A549 (cell line): ENCODE measurements around the gene RPL29. TPM values are rescaled to one million over a fixed set of nuclear protein-coding genes. Genes with fewer than 3 reads are reported as not detected.

Experiments
- ATAC-seq, 2 experiments: fragments of 200-7000 bp in 1 of 2; fragments of >200 bp in 1 of 2; cut with Nextera tagmentation in 1 of 2; cut with Tn5 transposase in 1 of 2; 3 replicates each; pipeline versions ENCODE4 v1.8.0 to v1.9.1; 2018 to 2020; ENCODE audit warnings: mild to moderate bottlenecking in 1 of 2, moderate library complexity in 1 of 2
- CTCF ChIA-PET: fragments of 300-600 bp; sonication (Branson Sonifier 250); formaldehyde crosslinking; extraction: SDS; loops from one replicate; lab custom pipeline; 2021; ENCODE audit warnings: antibody characterized with exemption, inconsistent platforms; lab: Yijun Ruan, JAX
- POLR2A ChIA-PET: fragments of 350-600 bp; formaldehyde crosslinking; extraction: SDS; loops from one replicate; lab custom pipeline; 2021; ENCODE audit warnings: antibody characterized with exemption, inconsistent platforms; lab: Yijun Ruan, JAX
- DNase-seq, 2 experiments: peaks; one replicate each; pipeline versions ENCODE4 v3.0.0 to v3.0.0-alpha.2; 2011 to 2016; ENCODE audit warnings: low read depth in 1 of 2, low spot score in 1 of 2
- FAIRE-seq: peaks from 2 replicates; lab custom pipeline; 2011; peaks lifted over from hg19 to GRCh38; lab: Jason Lieb, UNC
- H3K27ac ChIP-seq, 2 experiments: fragments of >200 bp; sonication (Bioruptor Twin); formaldehyde crosslinking; 3 replicates each; pipeline ENCODE4 v1.5.1; 2016 to 2017
- H3K4me1 ChIP-seq: fragments of >200 bp; sonication (Bioruptor Twin); formaldehyde crosslinking; 3 replicates; pipeline ENCODE4 v1.6.1; 2016
- H3K4me2 ChIP-seq: fragments of >200 bp; sonication (Bioruptor Twin); formaldehyde crosslinking; 3 replicates; pipeline ENCODE4 v1.6.1; 2016
- H3K4me3 ChIP-seq: fragments of >200 bp; sonication (Bioruptor Twin); formaldehyde crosslinking; 3 replicates; pipeline ENCODE4 v1.5.1; 2016
- H3K9me3 ChIP-seq: fragments of >200 bp; sonication (Bioruptor Twin); formaldehyde crosslinking; 3 replicates; pipeline ENCODE4 v1.6.1; 2016
- CBX8 ChIP-seq: fragments of 200-600 bp; sonication (generic); IDR thresholded peaks from 2 replicates; pipeline ENCODE4 v1.6.1; 2016
- EHF ChIP-seq: fragments of 250-450 bp; sonication (Bioruptor Pico); IDR thresholded peaks from 2 replicates; pipeline ENCODE4 v1.5.0; 2020; ENCODE audit warnings: mild to moderate bottlenecking
- FOSB ChIP-seq: fragments of 250-450 bp; sonication (Bioruptor Pico); IDR thresholded peaks from 2 replicates; pipeline ENCODE4 v1.5.0; 2020; ENCODE audit warnings: mild to moderate bottlenecking, moderate library complexity
- FOXS1 ChIP-seq: fragments of 250-450 bp; sonication (Bioruptor Pico); IDR thresholded peaks from 2 replicates; pipeline ENCODE4 v1.5.0; 2020; ENCODE audit warnings: mild to moderate bottlenecking, moderate library complexity
- HEYL ChIP-seq: fragments of 250-450 bp; sonication (Bioruptor Pico); IDR thresholded peaks from 2 replicates; pipeline ENCODE4 v1.8.0; 2021; ENCODE audit warnings: mild to moderate bottlenecking, moderate library complexity
- HOXA7 ChIP-seq: fragments of 250-450 bp; sonication (Bioruptor Pico); IDR thresholded peaks from 2 replicates; pipeline ENCODE4 v1.5.0; 2020; ENCODE audit warnings: mild to moderate bottlenecking, moderate library complexity
- HOXB13 ChIP-seq: fragments of 250-450 bp; sonication (Bioruptor Pico); IDR thresholded peaks from 2 replicates; pipeline ENCODE4 v1.5.0; 2020; ENCODE audit warnings: low read depth, mild to moderate bottlenecking, moderate library complexity
- KDM5A ChIP-seq: fragments of 200-600 bp; sonication (generic); IDR thresholded peaks from 2 replicates; pipeline ENCODE4 v1.6.1; 2016; ENCODE audit warnings: antibody characterized with exemption, mild to moderate bottlenecking
- MYC ChIP-seq: IDR thresholded peaks from 2 replicates; pipeline ENCODE4 v1.6.1; 2012; ENCODE audit warnings: mild to moderate bottlenecking, inconsistent platforms, low read length, improper control_type of control experiment, borderline replicate concordance
- NPAS2 ChIP-seq: fragments of 250-450 bp; sonication (Bioruptor Pico); IDR thresholded peaks from 2 replicates; pipeline ENCODE4 v1.8.0; 2022; ENCODE audit warnings: mild to moderate bottlenecking, moderate library complexity, borderline replicate concordance
- SMC3 ChIP-seq: fragments of >200 bp; sonication (Bioruptor Twin); formaldehyde crosslinking; IDR thresholded peaks from 3 replicates; pipeline ENCODE4 v1.6.1; 2018; ENCODE audit warnings: inconsistent platforms
- ZFP36 ChIP-seq: fragments of 450-650 bp; IDR thresholded peaks from 2 replicates; pipeline ENCODE4 v1.6.1; 2014; ENCODE audit warnings: borderline replicate concordance; ENCODE audit not compliant: partially characterized antibody
- ZNF302 ChIP-seq: fragments of 250-450 bp; sonication (Bioruptor Pico); IDR thresholded peaks from 2 replicates; pipeline ENCODE4 v1.9.0; 2021; ENCODE audit warnings: inconsistent platforms, mild to moderate bottlenecking, moderate library complexity
- WGBS: methylation state at CpG from one replicate; pipeline ENCODE4 v1.1.6; 2017; ENCODE audit errors: missing lambda C conversion rate; 5-methylcytosine and 5-hydroxymethylcytosine counted together
- polyA plus RNA-seq, 4 experiments: library from polyadenylated mRNA; depleted of rRNA in 3 of 4; stranded (reverse); fragments of >200 nt; fragmentation: RNase III in 1 of 4; extraction: RNeasy Plus Mini Kit Qiagen cat#74134 plus additional on column Dnase treatment in 1 of 4; gene quantifications; 2 replicates in 3 of 4; 3 replicates in 1 of 4; pipeline ENCODE4 v1.2.3, GENCODE V29; 2011 to 2017
- TF ChIP-seq, protein P1 (sequence below): fragments of >200 bp; sonication (Bioruptor Twin); formaldehyde crosslinking; IDR thresholded peaks from 3 replicates; pipeline ENCODE4 v1.6.1; 2016
- TF ChIP-seq, protein P2 (sequence below): fragments of 150-350 bp; IDR thresholded peaks from 2 replicates; pipeline ENCODE4 v1.6.1; 2014; ENCODE audit warnings: low read depth, mild to moderate bottlenecking, low read length
- TF ChIP-seq, protein P3 (sequence below): IDR thresholded peaks from 2 replicates; pipeline ENCODE4 v1.6.1; 2012
- TF ChIP-seq, protein P4 (sequence below): IDR thresholded peaks from 2 replicates; pipeline ENCODE4 v1.6.1; 2012; ENCODE audit warnings: low read depth, borderline replicate concordance
- TF ChIP-seq, protein P5 (sequence below): fragments of 200-600 bp; sonication (generic); IDR thresholded peaks from 2 replicates; pipeline ENCODE4 v1.6.1; 2016; ENCODE audit warnings: antibody characterized with exemption, mild to moderate bottlenecking, moderate library complexity
- TF ChIP-seq, protein P6 (sequence below): fragments of 250-450 bp; sonication (Bioruptor Pico); IDR thresholded peaks from 2 replicates; pipeline ENCODE4 v1.5.0; 2021; ENCODE audit warnings: mild to moderate bottlenecking, moderate library complexity, borderline replicate concordance

Gene RPL29
- polyA plus RNA-seq, 2 of the 4 experiments (the other 2 are of a cell fraction) = 808 to 1,152 TPM

DNA sequence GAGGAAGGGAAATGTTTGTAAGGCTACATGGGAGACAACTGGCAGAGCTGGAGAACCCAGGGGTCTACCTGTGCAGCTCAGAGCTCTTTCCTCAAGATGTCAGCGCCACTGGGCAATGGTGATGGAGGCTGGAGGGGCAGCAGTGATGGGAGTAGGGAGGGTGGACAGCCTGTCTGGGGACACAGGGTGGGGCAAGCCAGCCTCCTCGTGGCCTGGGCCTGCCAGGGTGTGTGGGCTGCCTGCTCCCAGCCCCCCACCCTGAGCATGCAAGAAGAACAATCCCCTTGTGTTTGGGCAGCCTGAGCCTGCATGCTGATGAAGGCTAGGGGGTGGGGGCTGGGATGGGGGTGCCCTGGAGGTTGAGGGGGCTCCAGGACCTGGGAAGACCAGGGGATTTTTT, 29.7 kb downstream of the RPL29 start:
- no peak for FAIRE-seq
- H3K4me3 ChIP-seq = no peak overlapping the region
- ChIA-PET POLR2A (no interaction called here), CTCF (interaction anchor here (1.3 to 5.0 kb wide), 5 partner anchors 11 to 24 kb away, joined by 3 to 37 read pairs (median 6); partner anchors contain the start of genes PARP3 and RRP9)
- no peak overlapping the region; a peak in 1 of 6 replicates for H3K27ac ChIP-seq
- H3K9me3 ChIP-seq = no peaks in the 10 kb centered on the region
- H3K4me1 ChIP-seq = peaks cover 13% of the 10 kb centered on the region
- no peak for ATAC-seq
- TF ChIP-seq HOXB13 (CRISPR knock-in tag) (no peak), CBX8 (no peak), FOXS1 (no peak), HOXA7 (CRISPR knock-in tag) (no peak), ZFP36 (no peak), KDM5A (no peak), NPAS2 (no peak), SMC3 (no peak), ZNF302 (no peak), FOSB (CRISPR knock-in tag) (no peak), HEYL (CRISPR knock-in tag) (no peak)
- TF ChIP-seq, protein P1, sequence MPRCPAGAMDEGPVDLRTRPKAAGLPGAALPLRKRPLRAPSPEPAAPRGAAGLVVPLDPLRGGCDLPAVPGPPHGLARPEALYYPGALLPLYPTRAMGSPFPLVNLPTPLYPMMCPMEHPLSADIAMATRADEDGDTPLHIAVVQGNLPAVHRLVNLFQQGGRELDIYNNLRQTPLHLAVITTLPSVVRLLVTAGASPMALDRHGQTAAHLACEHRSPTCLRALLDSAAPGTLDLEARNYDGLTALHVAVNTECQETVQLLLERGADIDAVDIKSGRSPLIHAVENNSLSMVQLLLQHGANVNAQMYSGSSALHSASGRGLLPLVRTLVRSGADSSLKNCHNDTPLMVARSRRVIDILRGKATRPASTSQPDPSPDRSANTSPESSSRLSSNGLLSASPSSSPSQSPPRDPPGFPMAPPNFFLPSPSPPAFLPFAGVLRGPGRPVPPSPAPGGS = no peak
- TF ChIP-seq, protein P2, sequence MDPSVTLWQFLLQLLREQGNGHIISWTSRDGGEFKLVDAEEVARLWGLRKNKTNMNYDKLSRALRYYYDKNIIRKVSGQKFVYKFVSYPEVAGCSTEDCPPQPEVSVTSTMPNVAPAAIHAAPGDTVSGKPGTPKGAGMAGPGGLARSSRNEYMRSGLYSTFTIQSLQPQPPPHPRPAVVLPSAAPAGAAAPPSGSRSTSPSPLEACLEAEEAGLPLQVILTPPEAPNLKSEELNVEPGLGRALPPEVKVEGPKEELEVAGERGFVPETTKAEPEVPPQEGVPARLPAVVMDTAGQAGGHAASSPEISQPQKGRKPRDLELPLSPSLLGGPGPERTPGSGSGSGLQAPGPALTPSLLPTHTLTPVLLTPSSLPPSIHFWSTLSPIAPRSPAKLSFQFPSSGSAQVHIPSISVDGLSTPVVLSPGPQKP = no peak
- TF ChIP-seq, protein P3, sequence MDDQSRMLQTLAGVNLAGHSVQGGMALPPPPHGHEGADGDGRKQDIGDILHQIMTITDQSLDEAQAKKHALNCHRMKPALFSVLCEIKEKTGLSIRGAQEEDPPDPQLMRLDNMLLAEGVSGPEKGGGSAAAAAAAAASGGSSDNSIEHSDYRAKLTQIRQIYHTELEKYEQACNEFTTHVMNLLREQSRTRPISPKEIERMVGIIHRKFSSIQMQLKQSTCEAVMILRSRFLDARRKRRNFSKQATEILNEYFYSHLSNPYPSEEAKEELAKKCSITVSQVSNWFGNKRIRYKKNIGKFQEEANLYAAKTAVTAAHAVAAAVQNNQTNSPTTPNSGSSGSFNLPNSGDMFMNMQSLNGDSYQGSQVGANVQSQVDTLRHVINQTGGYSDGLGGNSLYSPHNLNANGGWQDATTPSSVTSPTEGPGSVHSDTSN = no peak
- TF ChIP-seq, protein P4, sequence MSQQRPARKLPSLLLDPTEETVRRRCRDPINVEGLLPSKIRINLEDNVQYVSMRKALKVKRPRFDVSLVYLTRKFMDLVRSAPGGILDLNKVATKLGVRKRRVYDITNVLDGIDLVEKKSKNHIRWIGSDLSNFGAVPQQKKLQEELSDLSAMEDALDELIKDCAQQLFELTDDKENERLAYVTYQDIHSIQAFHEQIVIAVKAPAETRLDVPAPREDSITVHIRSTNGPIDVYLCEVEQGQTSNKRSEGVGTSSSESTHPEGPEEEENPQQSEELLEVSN = no peak
- TF ChIP-seq, all 56 proteins: peak for 0
- H3K4me2 ChIP-seq = peak overlapping the region; percentile 84; the same call in 2 of the 3 replicates
- no peak for DNase-seq
- 80% methylated on average over 1 of the region's 2 CpGs for WGBS

DNA sequence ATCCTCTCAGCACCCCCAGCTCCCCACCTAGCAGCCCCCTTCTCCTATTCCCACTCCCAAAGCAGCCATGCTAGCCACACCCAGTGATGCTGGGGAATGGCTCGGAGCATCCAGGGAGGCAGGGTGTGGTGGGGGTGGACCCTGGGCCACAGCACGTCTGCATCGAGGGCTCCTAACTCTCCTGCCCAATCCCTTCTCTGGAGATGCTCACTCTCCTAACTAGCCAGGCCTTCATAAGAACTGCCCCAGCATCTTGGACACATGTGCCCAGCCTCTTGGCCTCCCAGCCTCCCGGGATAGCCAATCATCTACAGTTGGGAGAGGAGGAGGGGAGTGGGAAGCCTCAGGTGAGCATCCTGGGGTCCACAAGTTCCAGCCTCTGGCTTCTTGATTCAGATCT, 31.2 kb downstream of the RPL29 start:
- H3K4me2 ChIP-seq = no peak overlapping the region
- DNase-seq (no peak), FAIRE-seq (no peak), ATAC-seq (no peak)
- no peaks in the 10 kb centered on the region for H3K9me3 ChIP-seq
- CTCF ChIA-PET = interaction anchor here (1.6 to 5.4 kb wide), 3 partner anchors 10 to 23 kb away, joined by 6 to 36 read pairs (median 12); partner anchors contain the start of genes ABHD14A, ABHD14B, PARP3 and RRP9
- H3K4me3 ChIP-seq = no peak overlapping the region
- H3K27ac ChIP-seq = no peak overlapping the region
- TF ChIP-seq HEYL (CRISPR knock-in tag) = no peak
- no peak for TF ChIP-seq EHF
- TF ChIP-seq, protein P5, sequence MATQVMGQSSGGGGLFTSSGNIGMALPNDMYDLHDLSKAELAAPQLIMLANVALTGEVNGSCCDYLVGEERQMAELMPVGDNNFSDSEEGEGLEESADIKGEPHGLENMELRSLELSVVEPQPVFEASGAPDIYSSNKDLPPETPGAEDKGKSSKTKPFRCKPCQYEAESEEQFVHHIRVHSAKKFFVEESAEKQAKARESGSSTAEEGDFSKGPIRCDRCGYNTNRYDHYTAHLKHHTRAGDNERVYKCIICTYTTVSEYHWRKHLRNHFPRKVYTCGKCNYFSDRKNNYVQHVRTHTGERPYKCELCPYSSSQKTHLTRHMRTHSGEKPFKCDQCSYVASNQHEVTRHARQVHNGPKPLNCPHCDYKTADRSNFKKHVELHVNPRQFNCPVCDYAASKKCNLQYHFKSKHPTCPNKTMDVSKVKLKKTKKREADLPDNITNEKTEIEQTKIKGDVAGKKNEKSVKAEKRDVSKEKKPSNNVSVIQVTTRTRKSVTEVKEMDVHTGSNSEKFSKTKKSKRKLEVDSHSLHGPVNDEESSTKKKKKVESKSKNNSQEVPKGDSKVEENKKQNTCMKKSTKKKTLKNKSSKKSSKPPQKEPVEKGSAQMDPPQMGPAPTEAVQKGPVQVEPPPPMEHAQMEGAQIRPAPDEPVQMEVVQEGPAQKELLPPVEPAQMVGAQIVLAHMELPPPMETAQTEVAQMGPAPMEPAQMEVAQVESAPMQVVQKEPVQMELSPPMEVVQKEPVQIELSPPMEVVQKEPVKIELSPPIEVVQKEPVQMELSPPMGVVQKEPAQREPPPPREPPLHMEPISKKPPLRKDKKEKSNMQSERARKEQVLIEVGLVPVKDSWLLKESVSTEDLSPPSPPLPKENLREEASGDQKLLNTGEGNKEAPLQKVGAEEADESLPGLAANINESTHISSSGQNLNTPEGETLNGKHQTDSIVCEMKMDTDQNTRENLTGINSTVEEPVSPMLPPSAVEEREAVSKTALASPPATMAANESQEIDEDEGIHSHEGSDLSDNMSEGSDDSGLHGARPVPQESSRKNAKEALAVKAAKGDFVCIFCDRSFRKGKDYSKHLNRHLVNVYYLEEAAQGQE = no peak
- no peak for TF ChIP-seq HOXB13 (CRISPR knock-in tag)
- no peak for TF ChIP-seq MYC
- no peak for TF ChIP-seq CBX8
- TF ChIP-seq KDM5A = no peak
- TF ChIP-seq, protein P6, sequence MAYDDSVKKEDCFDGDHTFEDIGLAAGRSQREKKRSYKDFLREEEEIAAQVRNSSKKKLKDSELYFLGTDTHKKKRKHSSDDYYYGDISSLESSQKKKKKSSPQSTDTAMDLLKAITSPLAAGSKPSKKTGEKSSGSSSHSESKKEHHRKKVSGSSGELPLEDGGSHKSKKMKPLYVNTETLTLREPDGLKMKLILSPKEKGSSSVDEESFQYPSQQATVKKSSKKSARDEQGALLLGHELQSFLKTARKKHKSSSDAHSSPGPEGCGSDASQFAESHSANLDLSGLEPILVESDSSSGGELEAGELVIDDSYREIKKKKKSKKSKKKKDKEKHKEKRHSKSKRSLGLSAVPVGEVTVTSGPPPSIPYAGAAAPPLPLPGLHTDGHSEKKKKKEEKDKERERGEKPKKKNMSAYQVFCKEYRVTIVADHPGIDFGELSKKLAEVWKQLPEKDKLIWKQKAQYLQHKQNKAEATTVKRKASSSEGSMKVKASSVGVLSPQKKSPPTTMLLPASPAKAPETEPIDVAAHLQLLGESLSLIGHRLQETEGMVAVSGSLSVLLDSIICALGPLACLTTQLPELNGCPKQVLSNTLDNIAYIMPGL (CRISPR knock-in tag) = no peak
- WGBS = 40% methylated on average over 1 of the region's 4 CpGs
- peaks cover 13% of the 10 kb centered on the region for H3K4me1 ChIP-seq
- POLR2A ChIA-PET = no interaction called here
